ENCODE data around the gene CCDC138. TPM values are rescaled to one million over a fixed set of nuclear protein-coding genes. Genes with fewer than 3 reads are reported as not detected.
"Not testable (repeated sequence)": the region's sequence is repeated elsewhere in the genome, so short reads cannot be mapped to it uniquely, and the experiment has no call there.

Gene CCDC138, protein sequence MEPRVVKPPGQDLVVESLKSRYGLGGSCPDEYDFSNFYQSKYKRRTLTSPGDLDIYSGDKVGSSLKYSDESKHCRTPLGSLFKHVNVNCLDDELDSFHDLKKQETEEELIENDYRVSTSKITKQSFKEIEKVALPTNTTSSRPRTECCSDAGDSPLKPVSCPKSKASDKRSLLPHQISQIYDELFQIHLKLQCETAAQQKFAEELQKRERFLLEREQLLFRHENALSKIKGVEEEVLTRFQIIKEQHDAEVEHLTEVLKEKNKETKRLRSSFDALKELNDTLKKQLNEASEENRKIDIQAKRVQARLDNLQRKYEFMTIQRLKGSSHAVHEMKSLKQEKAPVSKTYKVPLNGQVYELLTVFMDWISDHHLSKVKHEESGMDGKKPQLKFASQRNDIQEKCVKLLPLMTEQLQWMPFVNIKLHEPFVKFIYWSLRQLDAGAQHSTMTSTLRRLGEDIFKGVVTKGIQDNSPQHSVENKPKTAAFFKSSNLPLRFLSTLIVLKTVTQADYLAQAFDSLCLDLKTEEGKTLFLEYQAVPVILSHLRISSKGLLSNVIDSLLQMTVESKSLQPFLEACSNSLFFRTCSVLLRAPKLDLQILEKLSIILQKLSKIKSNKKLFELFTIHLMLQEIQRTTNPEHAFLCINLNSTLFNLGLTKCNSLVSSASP
- 3.9 and 6.5 TPM in 2 replicates for total RNA-seq

DNA sequence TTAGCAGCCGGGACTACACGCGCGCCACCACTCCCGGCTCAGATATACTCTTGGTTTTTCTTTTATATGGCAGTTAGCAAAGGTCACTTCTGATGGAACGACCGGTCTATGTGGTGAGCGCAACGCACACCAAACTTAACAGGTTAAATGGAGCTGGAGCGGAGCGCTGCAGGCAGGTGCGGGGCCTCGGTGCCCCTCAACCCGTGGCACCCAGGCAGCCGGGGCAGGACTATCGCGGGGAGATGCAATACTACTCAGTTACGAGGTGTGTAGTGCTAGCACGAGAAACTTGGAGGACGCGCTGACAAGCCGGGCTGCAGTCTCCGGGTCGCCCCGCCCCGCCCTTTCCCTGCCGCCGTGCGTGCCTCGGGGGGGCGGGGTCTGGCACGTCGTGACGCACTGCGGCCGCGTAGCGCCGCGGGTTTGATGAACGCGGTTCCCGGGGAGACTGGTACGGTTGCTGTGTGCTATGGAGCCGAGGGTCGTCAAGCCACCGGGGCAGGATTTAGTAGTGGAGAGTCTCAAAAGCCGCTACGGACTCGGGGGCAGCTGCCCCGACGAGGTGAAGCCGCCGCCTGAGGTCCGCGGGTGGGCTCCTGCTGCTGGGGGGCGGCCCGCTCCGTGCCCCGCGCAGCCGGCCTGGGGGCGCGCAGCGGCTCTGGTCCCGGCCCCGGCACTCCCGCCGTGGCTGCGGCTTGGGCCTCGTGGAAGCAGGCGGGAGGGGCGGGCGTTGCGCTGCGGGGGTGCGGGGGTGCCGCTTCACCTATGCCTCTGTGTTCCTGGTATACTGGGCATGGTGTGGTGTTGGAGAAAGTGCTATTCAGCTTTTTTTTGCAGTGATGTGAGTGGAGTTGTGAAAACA, at the start of gene CCDC138:
TSS of gene CCDC138 (plus strand) at position 418 of the 862 bp plus-strand sequence. CDS start at position 470, 52 bp downstream.
- DNase-seq (ENCODE audit: low read depth in 2 of 2), result peak; percentile 50 to 89

DNA sequence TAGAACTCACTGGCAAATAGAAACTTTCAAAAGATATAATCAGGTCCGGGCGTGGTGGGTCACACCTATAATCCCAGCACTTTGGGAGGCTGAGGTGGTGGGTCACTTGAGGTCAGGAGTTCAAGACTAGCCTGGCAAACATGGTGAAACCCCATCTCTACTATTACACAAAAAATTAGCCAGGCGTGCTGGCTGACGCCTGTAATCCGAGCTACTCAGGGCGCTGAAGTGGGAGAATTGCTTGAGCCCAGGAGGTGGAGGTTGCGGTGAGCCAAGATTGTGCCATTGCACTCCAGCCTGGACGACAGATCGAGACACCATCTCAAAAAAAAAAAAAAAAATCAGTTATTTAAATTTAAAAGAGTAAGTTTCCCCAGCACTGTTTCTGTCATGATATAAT, 28.6 kb upstream of the CCDC138 start:
- not testable (repeated sequence) for DNase-seq (ENCODE audit: low read depth in 2 of 2)

DNA sequence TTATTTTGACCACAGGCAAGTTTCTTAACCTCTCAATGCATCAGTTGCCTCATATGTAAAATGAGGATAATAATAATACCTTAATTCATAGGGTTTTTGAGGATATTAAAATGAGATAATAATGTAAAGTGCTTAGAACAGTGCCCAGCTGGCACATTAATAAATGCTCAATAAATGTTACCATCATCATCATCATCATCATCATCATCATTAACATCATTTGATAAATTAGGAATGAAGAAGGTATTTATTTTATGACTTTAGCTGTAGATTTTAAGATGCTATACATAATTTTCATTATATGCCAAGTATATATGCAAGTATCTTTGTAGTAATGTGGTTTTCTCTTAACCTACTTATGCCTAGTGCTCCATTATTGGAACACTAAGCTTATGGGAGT, 24.0 kb upstream of the CCDC138 start:
- not testable (repeated sequence) for DNase-seq (ENCODE audit: low read depth in 2 of 2)

DNA sequence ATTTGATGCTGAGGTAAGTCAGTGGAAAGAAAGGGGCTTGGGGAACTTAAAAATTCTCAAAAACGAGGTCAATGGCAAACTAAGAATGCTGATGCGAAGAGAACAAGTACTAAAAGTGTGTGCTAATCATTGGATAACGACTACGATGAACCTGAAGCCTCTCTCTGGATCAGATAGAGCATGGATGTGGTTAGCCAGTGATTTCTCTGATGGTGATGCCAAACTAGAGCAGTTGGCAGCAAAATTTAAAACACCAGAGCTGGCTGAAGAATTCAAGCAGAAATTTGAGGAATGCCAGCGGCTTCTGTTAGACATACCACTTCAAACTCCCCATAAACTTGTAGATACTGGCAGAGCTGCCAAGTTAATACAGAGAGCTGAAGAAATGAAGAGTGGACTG, 19.9 kb upstream of the CCDC138 start:
- DNase-seq (ENCODE audit: low read depth in 2 of 2), result not testable (repeated sequence)

DNA sequence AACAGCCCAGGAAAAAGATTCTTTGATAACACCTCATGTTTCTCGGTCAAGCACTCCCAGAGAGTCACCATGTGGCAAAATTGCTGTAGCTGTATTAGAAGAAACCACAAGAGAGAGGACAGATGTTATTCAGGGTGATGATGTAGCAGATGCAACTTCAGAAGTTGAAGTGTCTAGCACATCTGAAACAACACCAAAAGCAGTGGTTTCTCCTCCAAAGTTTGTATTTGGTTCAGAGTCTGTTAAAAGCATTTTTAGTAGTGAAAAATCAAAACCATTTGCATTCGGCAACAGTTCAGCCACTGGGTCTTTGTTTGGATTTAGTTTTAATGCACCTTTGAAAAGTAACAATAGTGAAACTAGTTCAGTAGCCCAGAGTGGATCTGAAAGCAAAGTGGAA, 18.7 kb upstream of the CCDC138 start:
- DNase-seq (ENCODE audit: low read depth in 2 of 2), result not testable (repeated sequence)

DNA sequence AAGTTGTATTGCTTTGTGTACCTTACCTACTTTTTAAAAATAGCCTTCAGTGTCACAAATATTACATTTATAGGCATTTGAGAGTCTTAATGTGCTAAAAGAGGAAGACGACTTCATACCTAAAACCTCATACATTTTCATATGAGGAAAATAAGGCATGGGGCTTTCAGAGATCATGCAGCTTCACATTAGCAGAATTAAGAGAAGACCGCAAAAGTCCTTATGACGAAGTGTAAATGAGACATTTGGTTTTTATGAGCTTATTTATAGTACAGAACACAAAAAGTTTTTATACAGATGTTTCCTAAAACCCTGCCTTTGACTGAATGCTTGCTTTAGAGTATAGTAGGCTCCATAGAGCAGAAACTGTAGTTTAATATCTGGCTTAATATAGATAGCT, 10.1 kb upstream of the CCDC138 start:
- DNase-seq (ENCODE audit: low read depth in 2 of 2), result no peak

DNA sequence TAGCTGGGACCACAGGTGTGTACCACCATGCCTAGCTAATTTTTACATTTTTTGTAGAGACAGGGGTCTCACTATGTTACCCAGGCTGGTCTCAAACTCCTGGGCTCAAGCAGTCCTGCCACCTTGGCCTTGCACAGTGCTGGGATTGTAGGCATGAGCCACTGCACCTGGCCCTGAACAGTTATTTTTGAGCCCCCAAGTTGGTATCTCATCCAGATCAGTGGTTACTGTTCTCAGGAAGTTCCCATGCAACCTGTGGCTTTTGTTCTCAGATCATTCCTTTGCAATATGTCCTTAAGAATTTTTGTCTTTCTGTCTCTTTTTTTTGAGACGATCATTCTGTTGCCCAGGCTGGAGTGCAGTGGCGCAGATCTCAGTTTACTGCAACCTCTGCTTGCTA, 7.7 kb upstream of the CCDC138 start:
- no peak for DNase-seq (ENCODE audit: low read depth in 2 of 2)

DNA sequence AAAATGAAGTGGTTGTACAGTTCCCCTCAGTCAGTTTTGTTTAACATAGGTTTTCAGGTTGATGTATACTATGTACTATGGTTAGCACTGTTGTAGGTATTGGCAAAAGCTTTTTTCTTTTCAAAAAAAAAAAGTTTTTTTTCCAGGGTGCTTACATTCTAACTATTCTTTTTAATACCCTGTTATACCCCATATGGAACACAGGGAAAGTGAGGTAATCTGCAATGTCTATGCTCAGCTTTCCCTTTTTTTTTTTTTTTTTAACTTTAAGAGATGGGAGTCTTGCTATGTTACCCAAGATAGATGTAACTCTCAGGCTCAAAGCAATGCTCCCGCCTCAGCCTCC, 590 bp upstream of the CCDC138 start:
- no peak for DNase-seq (ENCODE audit: low read depth in 2 of 2)

DNA sequence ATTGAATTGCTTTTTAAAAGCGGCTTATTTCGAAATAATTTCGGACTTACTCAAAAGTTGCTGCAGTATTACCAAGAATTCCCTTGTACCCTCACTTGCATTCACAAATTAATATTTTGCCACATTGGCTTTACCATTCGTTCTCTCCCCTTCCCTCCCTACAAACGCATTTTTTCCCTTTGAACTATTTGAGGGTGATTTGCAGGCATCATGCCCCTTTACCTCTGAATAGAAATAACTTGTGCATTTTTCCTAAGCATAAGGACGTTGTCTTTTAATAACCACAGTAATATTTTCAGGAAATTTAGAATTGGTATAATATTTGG, 608 bp downstream of the CCDC138 start:
- DNase-seq (ENCODE audit: low read depth in 2 of 2), result no peak

DNA sequence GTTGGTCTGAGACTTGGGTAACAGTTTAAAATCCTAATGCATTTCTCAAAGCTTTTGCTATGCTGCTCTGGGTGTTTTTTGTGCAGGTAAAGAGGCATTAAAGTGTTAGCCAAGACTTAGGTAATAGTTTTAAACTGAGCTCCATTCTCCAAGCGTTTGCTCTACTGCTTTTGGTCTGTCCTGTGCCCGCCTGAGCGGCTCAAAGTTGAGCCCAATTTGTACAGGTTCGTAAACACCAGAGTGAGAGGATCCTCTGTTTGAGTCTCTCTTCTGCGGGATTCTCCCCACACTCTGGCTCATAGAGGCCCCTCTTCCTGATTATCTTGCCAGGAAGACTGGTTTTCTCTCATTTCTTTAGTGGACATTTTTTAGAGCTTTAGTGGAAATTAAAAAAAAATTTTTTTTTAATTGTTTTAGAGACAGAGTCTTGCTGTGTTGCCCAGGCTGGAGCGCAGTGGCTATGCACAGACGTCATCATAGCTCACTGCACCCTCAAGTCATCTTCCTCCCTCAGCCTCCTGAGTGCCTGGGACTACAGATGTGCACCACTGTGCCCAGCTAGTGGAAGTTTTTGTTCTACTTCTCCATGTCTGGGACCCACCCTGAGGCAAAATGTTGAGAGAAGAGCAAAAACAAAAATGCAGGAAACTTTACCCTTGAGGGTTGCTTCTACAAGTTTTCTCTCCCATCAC, 16.6 kb downstream of the CCDC138 start:
- no peak for DNase-seq (ENCODE audit: low read depth in 2 of 2)

DNA sequence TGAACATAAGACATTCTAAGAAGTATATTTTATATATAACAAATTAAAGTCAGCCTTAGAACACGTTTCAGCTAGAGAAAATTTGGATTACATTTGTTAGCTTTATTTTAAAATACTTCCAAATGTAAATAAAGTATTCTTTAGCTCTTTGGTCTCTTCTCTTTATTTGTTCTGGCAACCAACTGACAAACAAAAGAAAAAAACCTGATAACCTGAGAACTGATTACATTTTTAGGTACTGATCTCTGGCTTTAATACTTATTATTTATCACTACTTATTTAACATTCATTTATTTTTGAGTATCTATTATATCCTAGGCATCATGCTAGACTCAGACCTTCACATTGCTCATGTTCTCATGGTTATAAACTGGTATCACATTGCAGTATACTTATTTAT, 18.5 kb downstream of the CCDC138 start:
- no peak for DNase-seq (ENCODE audit: low read depth in 2 of 2)

DNA sequence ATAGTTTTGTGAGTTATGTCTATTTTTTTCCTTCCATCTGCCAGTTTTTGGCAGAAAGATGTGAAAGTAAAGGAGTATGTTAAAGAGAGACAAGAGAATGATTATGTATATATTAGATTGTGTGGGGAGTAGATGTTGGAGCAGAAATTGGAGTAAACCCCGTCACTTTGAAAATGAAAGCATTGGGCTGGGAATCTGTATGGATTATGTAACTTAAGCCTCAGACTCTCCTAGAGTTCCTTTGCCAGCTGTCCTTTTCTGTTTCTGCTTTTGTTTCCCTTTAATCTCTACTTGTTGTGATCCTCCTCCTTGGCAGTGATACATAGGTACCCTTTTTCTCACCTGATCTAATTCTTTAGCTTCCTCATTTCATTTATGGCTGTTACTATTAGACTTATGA, 19.2 kb downstream of the CCDC138 start:
- no peak for DNase-seq (ENCODE audit: low read depth in 2 of 2)

DNA sequence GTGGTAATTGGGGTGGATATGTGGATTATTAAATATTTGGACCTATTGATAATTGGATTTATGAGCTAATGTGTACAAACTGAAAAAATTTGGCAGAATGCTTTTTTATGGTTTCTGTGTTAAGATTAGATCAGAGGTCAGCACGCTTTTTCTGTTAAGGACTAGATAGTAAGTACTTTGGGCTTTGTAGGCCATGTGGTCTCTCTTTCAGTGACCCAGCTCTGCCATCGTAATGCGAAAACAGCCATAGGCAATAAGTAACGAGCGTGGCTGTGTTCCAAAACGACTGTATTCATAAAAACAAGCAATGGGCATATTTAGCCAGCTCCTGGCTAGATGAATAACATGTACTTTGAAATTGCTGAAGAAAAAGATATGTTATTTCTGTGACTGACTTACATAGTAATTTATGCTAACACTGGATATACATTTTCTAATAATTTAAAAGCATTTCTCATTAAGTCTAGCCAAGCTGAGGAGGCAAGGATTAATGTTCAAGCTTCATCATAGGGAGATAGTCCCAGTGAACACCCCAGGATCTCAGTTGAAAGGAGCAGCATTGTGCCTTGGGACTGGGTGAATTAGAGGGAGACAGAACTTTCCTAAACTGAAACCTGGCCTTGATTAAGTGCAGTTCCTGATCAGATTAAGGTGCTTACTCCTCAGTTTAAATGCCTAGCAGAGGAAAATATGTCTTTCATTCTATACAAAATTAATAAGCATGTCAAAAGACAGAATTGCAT, 20.0 kb downstream of the CCDC138 start:
- DNase-seq (ENCODE audit: low read depth in 2 of 2), result no peak

DNA sequence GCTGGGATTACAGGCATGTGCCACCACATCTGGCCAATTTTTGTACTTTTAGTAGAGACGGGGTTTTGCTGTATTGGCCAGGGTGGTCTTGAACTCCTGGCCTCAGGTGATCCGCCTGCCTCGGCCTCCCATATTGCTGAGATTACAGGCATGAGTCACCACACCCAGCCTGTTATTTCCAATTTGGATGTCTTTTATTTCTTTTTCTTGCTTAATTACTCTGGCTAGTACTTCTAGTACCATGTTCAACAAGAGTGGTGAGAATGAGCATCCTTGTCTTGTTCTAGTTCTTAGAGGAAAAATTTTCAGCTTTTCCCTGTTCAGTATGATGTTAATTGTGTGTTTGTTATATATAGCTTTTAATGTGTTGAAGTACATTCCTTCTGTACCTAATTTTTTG, 23.4 kb downstream of the CCDC138 start:
- no peak for DNase-seq (ENCODE audit: low read depth in 2 of 2)

DNA sequence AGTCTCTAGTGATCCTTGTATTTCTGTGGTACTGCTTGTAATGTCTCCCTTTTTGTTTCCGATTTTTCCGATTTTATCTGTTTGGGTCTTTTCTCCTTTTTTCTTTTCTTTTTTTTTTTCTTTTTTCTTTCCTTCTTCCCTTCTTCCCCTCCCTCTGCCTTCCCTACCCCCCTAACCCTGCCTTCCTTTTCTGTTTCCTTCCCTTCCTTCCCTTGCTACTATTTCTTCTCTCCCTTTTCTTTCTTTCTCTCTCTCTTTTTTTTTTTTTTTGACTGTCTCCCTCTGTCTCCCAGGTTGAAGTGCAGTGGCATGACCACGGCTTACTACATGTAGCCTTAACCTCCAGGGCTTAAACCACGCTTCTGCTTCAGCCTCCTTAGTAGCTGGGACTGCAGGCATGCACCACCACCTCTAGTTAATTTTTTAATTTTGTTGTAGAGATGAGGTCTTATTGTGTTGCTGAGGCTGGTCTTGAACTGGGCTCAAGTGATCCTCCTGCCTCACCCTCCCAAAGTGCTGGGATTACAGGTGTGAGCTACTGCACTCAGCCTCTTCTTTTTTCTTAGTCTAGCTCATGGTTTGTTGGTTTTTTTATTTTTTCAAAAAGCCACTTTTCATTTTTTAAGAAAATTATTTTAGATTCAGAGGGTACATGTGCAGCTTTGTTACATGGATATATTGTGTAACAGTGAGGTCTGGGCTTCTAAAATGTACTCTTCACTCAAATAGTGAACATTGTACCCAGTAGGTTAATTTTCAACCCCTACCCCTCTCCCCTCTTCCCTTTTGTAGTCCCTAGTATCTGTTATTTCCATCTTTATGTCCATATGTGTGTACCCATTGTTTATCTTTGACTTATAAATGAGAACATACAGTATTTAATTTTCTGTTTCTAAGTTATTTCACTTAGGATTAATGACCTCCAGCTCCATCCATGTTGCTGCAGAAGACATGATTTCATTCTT, 24.7 kb downstream of the CCDC138 start:
- DNase-seq (ENCODE audit: low read depth in 2 of 2), result no peak

DNA sequence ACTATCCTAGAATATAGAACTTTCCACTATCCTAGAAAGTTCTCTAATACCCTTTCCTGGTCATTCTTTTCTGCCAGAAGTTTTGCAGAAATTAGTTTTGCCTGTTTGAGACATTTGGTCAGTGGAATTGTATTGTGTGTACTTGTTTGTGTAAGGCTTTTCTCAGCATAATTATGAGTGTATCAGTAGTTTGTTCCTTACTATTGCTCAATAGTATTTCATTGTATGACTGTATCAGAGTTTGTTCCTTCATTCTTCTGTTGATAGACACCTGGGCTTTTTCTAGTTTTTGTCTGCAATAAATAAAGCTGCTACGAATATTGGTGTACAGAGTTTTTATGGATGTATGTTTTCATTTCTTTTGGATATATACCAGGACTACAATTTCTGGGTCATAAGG, 27.2 kb downstream of the CCDC138 start:
- DNase-seq (ENCODE audit: low read depth in 2 of 2), result no peak

DNA sequence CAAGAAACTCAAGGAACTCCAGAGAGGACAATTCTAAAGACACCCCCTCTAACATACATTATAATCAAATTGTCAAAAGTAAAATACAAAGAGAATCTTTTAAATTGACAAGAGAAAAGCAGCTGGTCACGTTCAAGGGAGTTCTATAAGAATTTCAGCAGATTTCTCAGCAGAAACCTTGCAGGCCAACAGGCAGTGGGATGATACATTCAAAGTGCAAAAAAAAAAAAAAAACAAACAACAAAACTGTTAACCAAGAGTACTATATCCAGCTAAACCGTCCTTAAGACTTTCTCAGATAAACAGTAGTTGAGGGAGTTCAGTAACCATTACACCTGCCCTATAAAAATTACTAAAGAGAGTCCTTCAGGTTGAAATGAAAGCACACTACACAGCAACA, 33.9 kb downstream of the CCDC138 start:
- no peak for DNase-seq (ENCODE audit: low read depth in 2 of 2)

DNA sequence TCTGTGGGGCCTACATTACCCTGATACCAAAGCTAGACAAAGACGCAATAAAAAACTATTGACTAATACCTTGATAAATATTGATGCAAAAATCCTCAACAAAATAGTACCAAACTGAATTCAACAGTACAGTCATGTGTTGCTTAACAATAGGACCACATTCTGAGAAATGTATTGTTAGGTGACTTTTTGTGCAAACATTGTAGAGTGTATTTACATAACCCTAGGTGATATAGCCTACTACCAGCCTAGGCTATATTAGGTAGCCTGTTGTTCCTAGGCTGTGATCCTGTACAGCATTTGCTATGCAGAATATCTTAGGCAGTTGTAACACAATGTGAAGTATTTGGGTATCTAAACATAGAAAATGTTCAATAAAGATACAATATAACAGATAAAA, 36.7 kb downstream of the CCDC138 start:
- no peak for DNase-seq (ENCODE audit: low read depth in 2 of 2)

DNA sequence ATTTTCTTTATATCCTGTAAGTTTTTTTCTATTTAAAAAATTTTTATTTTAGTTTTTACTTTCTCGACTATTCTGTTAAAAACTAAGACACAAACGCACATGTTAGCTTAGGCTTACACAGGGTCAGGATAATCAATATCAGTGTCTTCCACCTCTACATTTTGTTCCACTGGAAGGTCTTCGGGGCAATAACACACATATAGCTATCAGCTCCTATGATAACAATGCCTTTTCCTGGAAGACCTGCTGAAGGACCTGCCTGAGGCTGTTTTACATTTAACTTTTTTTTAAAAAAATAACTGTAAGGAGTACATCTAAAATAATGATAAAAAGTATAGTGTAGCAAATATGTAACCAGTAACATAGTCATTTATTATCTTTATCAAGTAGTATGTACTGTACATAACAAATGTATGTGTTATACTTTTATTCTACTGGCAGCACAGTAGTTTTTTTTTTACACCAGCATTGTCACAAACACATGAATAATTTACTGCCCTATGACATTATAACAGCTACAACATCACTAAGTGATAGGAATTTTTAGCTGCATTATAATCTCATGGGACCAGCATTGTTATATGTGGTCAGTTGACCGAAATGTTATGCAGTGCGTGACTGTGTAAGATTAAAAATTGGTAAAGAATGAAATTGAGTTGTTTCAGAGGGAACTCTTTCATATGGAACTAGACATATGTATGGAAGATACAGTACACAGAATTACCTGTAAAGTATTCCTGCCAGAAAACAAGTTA, 37.9 kb downstream of the CCDC138 start:
- DNase-seq (ENCODE audit: low read depth in 2 of 2), result no peak

Measured in dermis microvascular lymphatic vessel endothelial cell (primary cell).